Astrocyte (in vitro differentiated cells and primary cell): ENCODE results near the gene H1-8.

ENCODE experiments used
- CTCF ChIP-seq: IDR thresholded peaks from 2 replicates; pipeline ENCODE4 v1.5.1; 2011; ENCODE audit warnings: low read depth, mild to moderate bottlenecking, inconsistent platforms, low read length, moderate library complexity; ENCODE audit not compliant: insufficient read depth
- EZH2 ChIP-seq: IDR thresholded peaks from 2 replicates; pipeline ENCODE4 v1.6.1; 2012; ENCODE audit warnings: mild to moderate bottlenecking, low read length, inconsistent platforms; ENCODE audit not compliant: insufficient read depth

- TF ChIP-seq CTCF = no peak
- no peak for TF ChIP-seq EZH2
These were observed 34.4 kb downstream of the H1-8 start for GRCh38 chr3:129577366-129577765.
